DND-41 (cell line): ENCODE results near the gene FUZ.

Source experiments
- ATAC-seq: fragments of 200-7000 bp; cut with Tn5 transposase; 3 replicates; pipeline ENCODE4 v1.9.1; 2021; ENCODE audit warnings: low read depth; ENCODE audit not compliant: insufficient read depth
- DNase-seq: peaks from one replicate; pipeline ENCODE4 v3.0.0-alpha.2; 2020
- H2AFZ ChIP-seq: 2 replicates; pipeline ENCODE4 v1.6.0; 2012; ENCODE audit warnings: low read depth, low read length
- H3K27ac ChIP-seq: 2 replicates; pipeline ENCODE4 v1.5.1; 2012; ENCODE audit warnings: low read length, inconsistent platforms
- H3K27me3 ChIP-seq: fragments of 200-600 bp; sonication (generic); 2 replicates; pipeline ENCODE4 v1.6.0; 2012; ENCODE audit warnings: low read length, mild to moderate bottlenecking, inconsistent platforms; ENCODE audit not compliant: insufficient read depth, poor library complexity
- H3K36me3 ChIP-seq: 2 replicates; pipeline ENCODE4 v1.5.1; 2012; ENCODE audit warnings: low read length, inconsistent platforms; ENCODE audit not compliant: insufficient read depth
- H3K4me1 ChIP-seq: 2 replicates; pipeline ENCODE4 v1.5.1; 2012; ENCODE audit warnings: mild to moderate bottlenecking, low read length; ENCODE audit not compliant: insufficient read depth
- H3K4me2 ChIP-seq: 2 replicates; pipeline ENCODE4 v1.6.0; 2012; ENCODE audit warnings: mild to moderate bottlenecking, moderate library complexity, low read length, inconsistent platforms; ENCODE audit not compliant: insufficient read depth
- H3K4me3 ChIP-seq, 2 experiments: fragments of 200-600 bp in 1 of 2; shearing (Covaris generic) in 1 of 2; 2 replicates each; pipeline ENCODE4 v1.5.1; 2012 to 2016; ENCODE audit warnings: inconsistent platforms in 2 of 2, low read length in 2 of 2, mild to moderate bottlenecking in 2 of 2, low read depth in 1 of 2, moderate library complexity in 1 of 2
- H3K79me2 ChIP-seq: 2 replicates; pipeline ENCODE4 v1.6.0; 2012; ENCODE audit warnings: low read length, inconsistent platforms; ENCODE audit not compliant: insufficient read depth
- H3K9ac ChIP-seq: 2 replicates; pipeline ENCODE4 v1.6.0; 2012; ENCODE audit warnings: low read depth, mild to moderate bottlenecking, inconsistent platforms, low read length, moderate library complexity
- H3K9me3 ChIP-seq: 2 replicates; pipeline ENCODE4 v1.5.1; 2012; ENCODE audit warnings: low read length, moderate library complexity, mild to moderate bottlenecking, inconsistent platforms; ENCODE audit not compliant: insufficient read depth, severe bottlenecking
- H4K20me1 ChIP-seq: 2 replicates; pipeline ENCODE4 v1.6.0; 2012; ENCODE audit warnings: low read length; ENCODE audit not compliant: insufficient read depth
- CTCF ChIP-seq: IDR thresholded peaks from 2 replicates; pipeline ENCODE4 v1.5.1; 2012; ENCODE audit warnings: borderline replicate concordance, low read length, moderate library complexity, mild to moderate bottlenecking; ENCODE audit not compliant: poor library complexity, severe bottlenecking; ENCODE audit errors: extremely low read depth
- EZH2 ChIP-seq: IDR thresholded peaks from 3 replicates; pipeline ENCODE4 v1.6.1; 2012; ENCODE audit warnings: borderline replicate concordance, low read depth, mild to moderate bottlenecking, moderate library complexity, low read length, inconsistent platforms; ENCODE audit not compliant: severe bottlenecking

The FUZ gene

GRCh38 chr19:49861107-49861506 is 48.0 kb upstream of the FUZ start:
- Histone ChIP-seq H3K36me3 (peaks cover 85% of the 10 kb centered on the region), H3K27me3 (no peaks in the 10 kb centered on the region), H3K4me1 (peaks cover 25% of the 10 kb centered on the region), H3K79me2 (peaks cover 43% of the 10 kb centered on the region), H2AFZ (no peak overlapping the region), H3K9ac (no peak overlapping the region), H3K4me2 (no peak overlapping the region), H3K4me3 (no peak overlapping the region), H3K9me3 (no peaks in the 10 kb centered on the region), H4K20me1 (peaks cover 83% of the 10 kb centered on the region), H3K27ac (no peak overlapping the region)
- no peak for DNase-seq
- no peak for ATAC-seq
- TF ChIP-seq CTCF = no peak
- TF ChIP-seq EZH2 = no peak

GRCh38 chr19:49860336-49861102 is 47.4 kb upstream of the FUZ start:
- Histone ChIP-seq H3K4me1 (peaks cover 19% of the 10 kb centered on the region), H3K9me3 (no peaks in the 10 kb centered on the region), H3K79me2 (peaks cover 43% of the 10 kb centered on the region), H4K20me1 (peaks cover 83% of the 10 kb centered on the region), H3K4me2 (no peak overlapping the region), H3K27ac (no peak overlapping the region), H3K9ac (no peak overlapping the region), H2AFZ (no peak overlapping the region), H3K4me3 (no peak overlapping the region), H3K36me3 (peaks cover 87% of the 10 kb centered on the region), H3K27me3 (no peaks in the 10 kb centered on the region)
- DNase-seq (no peak), ATAC-seq (no peak)
- TF ChIP-seq EZH2 (no peak), CTCF (no peak)

- no peaks in the 10 kb centered on the region for H3K27me3 ChIP-seq
- no peak overlapping the region for H2AFZ ChIP-seq
- H3K79me2 ChIP-seq = peaks cover 43% of the 10 kb centered on the region
- ATAC-seq (no peak), DNase-seq (no peak)
- peaks cover 86% of the 10 kb centered on the region for H4K20me1 ChIP-seq
- H3K9me3 ChIP-seq = no peaks in the 10 kb centered on the region
- H3K4me3 ChIP-seq = no peak overlapping the region
- peaks cover 12% of the 10 kb centered on the region; the same call in 1 of the 2 replicates for H3K4me1 ChIP-seq
- peaks cover 89% of the 10 kb centered on the region for H3K36me3 ChIP-seq
- H3K4me2 ChIP-seq = no peak overlapping the region
- TF ChIP-seq EZH2 = no peak
- TF ChIP-seq CTCF = no peak
- H3K27ac ChIP-seq = no peak overlapping the region
- no peak overlapping the region for H3K9ac ChIP-seq
Measured at GRCh38 chr19:49859682-49860335, 46.7 kb upstream of the FUZ start.
